ENCODE measurements around the gene ALS2CL. TPM values are rescaled to one million over a fixed set of nuclear protein-coding genes. Genes with fewer than 3 reads are reported as not detected.

The ALS2CL gene
- total RNA-seq, 1 experiment from 2014 or later: 16.4 TPM

GRCh38 chr3:46695177-46695961 is 1.9 kb upstream of the ALS2CL start:
- peak; percentile 35 for ATAC-seq
- intact Hi-C loops (cut with micrococcal nuclease): no loop called here

More at GRCh38 chr3:46695177-46695961, 1.9 kb upstream of the ALS2CL start:
- no peak for DNase-seq (ENCODE audit: low read depth, low spot score)
- ChIA-PET POLR2A (no interaction called here), RAD21 (ENCODE audit: low non-redundant PET in 1 of 2, low total read pairs in 2 of 2, uncharacterized antibody in 2 of 2, unreplicated experiment in 2 of 2) (no interaction called here), CTCF (interaction anchor here (0.8 to 1.6 kb wide), 2 partner anchors 35 to 207 kb away, joined by 4 read pairs; no protein-coding TSS in a partner anchor)
- no peaks in the 10 kb centered on the region for H4K20me1 ChIP-seq (ENCODE audit: insufficient read depth)
- H3K27ac ChIP-seq (ENCODE audit: low read depth, low read length): no peak overlapping the region; the same call in 1 of the 2 replicates
- H3K9me2 ChIP-seq (ENCODE audit: insufficient read depth): no peaks in the 10 kb centered on the region
- no peak overlapping the region for H2AFZ ChIP-seq (ENCODE audit: low read depth, low read length, poor library complexity, severe bottlenecking)
- H3K4me3 ChIP-seq (replicated peaks in 1 of 2; ENCODE audit: low read depth in 1 of 2, low read length in 2 of 2): no peak overlapping the region
- H3K79me2 ChIP-seq (ENCODE audit: insufficient read depth, low read length): no peaks in the 10 kb centered on the region
- peak in 2 of 3 experiments; percentile 68 to 75; a peak in 4 of 6 replicates for TF ChIP-seq CTCF (IDR thresholded peaks at IDR 0.05 in 2 of 3, conservative IDR thresholded peaks at IDR 0.05 in 1 of 3; ENCODE audit: borderline replicate concordance in 1 of 3, insufficient read depth in 1 of 3, low read depth in 2 of 3, low read length in 2 of 3)
- TF ChIP-seq YY1 (IDR thresholded peaks at IDR 0.05; ENCODE audit: extremely low read depth, insufficient replicate concordance, low read depth, low read length): no peak
- H3K27me3 ChIP-seq (ENCODE audit: insufficient read depth, low read length): no peaks in the 10 kb centered on the region
- no peaks in the 10 kb centered on the region for H3K9me3 ChIP-seq (ENCODE audit: control insufficient read depth in 1 of 2, insufficient read depth in 1 of 2, low read depth in 1 of 2, low read length in 2 of 2)
- peak overlapping the region; percentile 97; the same call in 1 of the 2 replicates for H3K4me2 ChIP-seq (ENCODE audit: low read length)
- no TSS peak for BruUV-seq (replicated peaks)
- peaks cover 30 to 62% of the 10 kb centered on the region in 2 experiments for H3K4me1 ChIP-seq (ENCODE audit: control insufficient read depth in 1 of 2, insufficient read depth in 2 of 2, low read length in 2 of 2)
- H3K36me3 ChIP-seq (ENCODE audit: control insufficient read depth in 1 of 2, insufficient read depth in 2 of 2, low read length in 2 of 2): no peaks in the 10 kb centered on the region
- no peak overlapping the region for H3K9ac ChIP-seq (ENCODE audit: low read length)

Data from HCT116 (cell line).